ENCODE data around the gene PAWR. TPM values are rescaled to one million over a fixed set of nuclear protein-coding genes. Genes with fewer than 3 reads are reported as not detected.
"Not testable (repeated sequence)": the region's sequence is repeated elsewhere in the genome, so short reads cannot be mapped to it uniquely, and the experiment has no call there.

The PAWR gene
- total and polyA plus RNA-seq, 10 of the 15 experiments (the other 5 are each of a cell fraction or from before 2014, with no cell fraction given): 8.1 to 70.6 (median 24.2) TPM

DNA sequence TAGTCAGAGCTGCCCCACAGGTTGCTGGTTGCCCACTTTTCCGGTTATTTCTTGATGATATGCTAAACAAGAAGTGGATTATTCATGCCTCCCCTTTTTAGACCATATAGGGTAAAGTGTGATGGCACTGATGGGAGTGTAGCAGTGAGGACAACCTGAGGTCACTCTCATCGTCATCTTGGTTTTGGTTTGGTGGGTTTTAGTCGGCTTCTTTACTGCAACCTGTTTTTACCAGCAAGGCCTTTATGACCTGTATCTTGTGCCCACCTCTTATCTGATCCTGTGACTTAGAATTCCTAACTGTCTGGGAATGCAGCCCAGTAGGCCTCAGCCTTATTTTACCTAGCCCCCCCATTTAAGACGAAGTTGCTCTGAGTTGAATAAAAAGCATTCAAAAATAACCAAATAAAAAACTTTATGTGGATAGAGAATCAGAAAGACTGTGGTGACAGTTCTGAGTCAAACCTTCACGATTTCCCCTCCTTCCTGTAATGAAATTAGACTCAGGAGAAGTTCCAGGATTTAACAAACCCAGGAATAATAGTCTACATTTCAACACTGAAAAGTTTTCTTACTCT is 144.2 kb downstream of the PAWR start (continued):
- no peak for TF ChIP-seq EED (IDR thresholded peaks at IDR 0.05; ENCODE audit: low read depth)

DNA sequence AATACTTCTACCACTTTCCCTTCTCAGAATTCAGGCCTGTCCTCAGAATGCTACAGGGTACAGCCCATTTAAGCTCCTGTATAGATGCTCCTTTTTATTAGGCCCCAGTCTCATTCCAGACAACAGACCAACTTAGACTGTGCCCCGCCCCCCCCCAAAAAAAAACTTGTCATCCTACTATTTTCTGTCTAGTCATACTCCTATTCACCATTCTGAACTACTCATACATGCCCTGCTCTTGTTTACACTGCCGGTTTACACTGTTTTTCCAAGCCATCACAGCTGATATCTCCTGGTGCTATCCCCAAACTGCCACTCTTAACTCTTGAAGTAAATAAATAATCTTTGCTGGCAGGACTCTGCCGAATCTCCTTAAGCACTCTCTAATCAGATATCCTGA is 146.3 kb downstream of the PAWR start:
- FAIRE-seq; H3K79me2 ChIP-seq (ENCODE audit: control insufficient read depth, insufficient read depth, low read length); H3K4me2 ChIP-seq (ENCODE audit: control insufficient read depth, insufficient read depth); in situ Hi-C loops (cut with MboI); H3K36me3 ChIP-seq (ENCODE audit: control insufficient read depth in 2 of 2, insufficient read depth in 2 of 2, low read length in 1 of 2); intact Hi-C loops (cut with micrococcal nuclease; ENCODE audit: unreplicated experiment); SMC1A ChIA-PET (ENCODE audit: uncharacterized antibody, unreplicated experiment); H2AFZ ChIP-seq (ENCODE audit: control insufficient read depth, low read depth, low read length); POLR2A ChIA-PET; H4K20me1 ChIP-seq (ENCODE audit: control insufficient read depth, insufficient read depth); RAD21 ChIA-PET (ENCODE audit: unreplicated experiment); H3K4me3 ChIP-seq; H3K27me3 ChIP-seq (replicated peaks in 1 of 2; ENCODE audit: control insufficient read depth in 2 of 2, insufficient read depth in 2 of 2, low read length in 1 of 2); H3K9ac ChIP-seq (ENCODE audit: control insufficient read depth, insufficient read depth, low read length); ATAC-seq; H3K4me1 ChIP-seq (ENCODE audit: control insufficient read depth, insufficient read depth, low read length); DNase-seq (ENCODE audit: low read depth, low spot score); BruUV-seq (replicated peaks); CTCF ChIA-PET; H3K9me3 ChIP-seq (replicated peaks; ENCODE audit: control insufficient read depth, insufficient read depth, low read length); H3K27ac ChIP-seq (ENCODE audit: control insufficient read depth, insufficient read depth): not testable (repeated sequence)
- 82% methylated on average over 3 of the region's 3 CpGs for WGBS (ENCODE audit: insufficient coverage, insufficient replicate concordance, low lambda C conversion rate, missing lambda C conversion rate)

DNA sequence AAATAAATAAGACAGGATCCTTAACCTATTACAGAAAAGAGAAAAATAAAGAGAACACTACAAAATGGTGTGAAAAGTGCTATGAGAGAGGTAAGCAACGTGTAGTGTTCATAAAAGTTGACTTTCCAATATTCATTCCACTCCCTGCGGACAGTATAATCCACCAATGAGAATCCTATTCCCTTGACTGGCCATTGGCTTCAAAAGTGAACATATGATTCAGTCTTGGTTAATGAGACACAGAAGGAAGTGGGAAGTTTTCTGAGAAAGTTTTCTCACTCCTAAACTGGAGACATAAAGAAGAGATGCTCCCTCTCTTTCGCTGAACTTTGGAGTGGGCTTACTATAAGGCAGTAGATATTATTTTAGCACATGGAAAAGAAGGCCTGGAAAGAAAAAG is 153.1 kb downstream of the PAWR start:
- ChIA-PET CTCF (no interaction called here), SMC1A (ENCODE audit: uncharacterized antibody, unreplicated experiment) (interaction anchor here (1.0 kb wide), 1 partner anchor 649 kb away, joined by 3 read pairs; no protein-coding TSS in a partner anchor), POLR2A (no interaction called here), RAD21 (ENCODE audit: unreplicated experiment) (no interaction called here)
- no peak for ATAC-seq
- Histone ChIP-seq H3K4me3 (no peak overlapping the region), H3K27ac (ENCODE audit: control insufficient read depth, insufficient read depth) (no peak overlapping the region), H3K27me3 (replicated peaks in 1 of 2; ENCODE audit: control insufficient read depth in 2 of 2, insufficient read depth in 2 of 2, low read length in 1 of 2) (no peaks in the 10 kb centered on the region), H3K9me3 (replicated peaks; ENCODE audit: control insufficient read depth, insufficient read depth, low read length) (no peaks in the 10 kb centered on the region), H4K20me1 (ENCODE audit: control insufficient read depth, insufficient read depth) (no peaks in the 10 kb centered on the region), H3K4me1 (ENCODE audit: control insufficient read depth, insufficient read depth, low read length) (no peaks in the 10 kb centered on the region; the same call in 1 of the 2 replicates), H3K4me2 (ENCODE audit: control insufficient read depth, insufficient read depth) (no peak overlapping the region), H3K36me3 (ENCODE audit: control insufficient read depth in 2 of 2, insufficient read depth in 2 of 2, low read length in 1 of 2) (no peaks in the 10 kb centered on the region), H3K9ac (ENCODE audit: control insufficient read depth, insufficient read depth, low read length) (no peak overlapping the region), H3K79me2 (ENCODE audit: control insufficient read depth, insufficient read depth, low read length) (no peaks in the 10 kb centered on the region), H2AFZ (ENCODE audit: control insufficient read depth, low read depth, low read length) (no peak overlapping the region)
- 55% methylated on average over 3 of the region's 3 CpGs for WGBS (ENCODE audit: insufficient coverage, insufficient replicate concordance, low lambda C conversion rate, missing lambda C conversion rate)
- intact Hi-C loops (cut with micrococcal nuclease; ENCODE audit: unreplicated experiment) (no loop called here), in situ Hi-C loops (cut with MboI) (no loop called here)
- FAIRE-seq: no peak
- no TSS peak for BruUV-seq (replicated peaks)
- no peak for DNase-seq (ENCODE audit: low read depth, low spot score)
- TF ChIP-seq POU2F2 (IDR thresholded peaks at IDR 0.05; ENCODE audit: borderline replicate concordance, low read depth, low read length) (no peak), CHD2 (IDR thresholded peaks at IDR 0.05; ENCODE audit: borderline replicate concordance, low read depth, low read length) (no peak), ZBED1 (IDR thresholded peaks at IDR 0.05; ENCODE audit: borderline replicate concordance) (no peak), RAD21 (IDR thresholded peaks at IDR 0.05; ENCODE audit: insufficient read depth, low read depth, low read length) (no peak), MXI1 (IDR thresholded peaks at IDR 0.05; ENCODE audit: low read depth, low read length) (no peak), RAD51 (IDR thresholded peaks at IDR 0.05) (no peak), CBX3 (IDR thresholded peaks at IDR 0.05; ENCODE audit: borderline replicate concordance, low read depth) (no peak), BHLHE40 (IDR thresholded peaks at IDR 0.05; ENCODE audit: borderline replicate concordance in 1 of 2, low read depth in 2 of 2, low read length in 1 of 2) (no peak), CHD4 (IDR thresholded peaks at IDR 0.05) (no peak)
- TF ChIP-seq, protein P1, sequence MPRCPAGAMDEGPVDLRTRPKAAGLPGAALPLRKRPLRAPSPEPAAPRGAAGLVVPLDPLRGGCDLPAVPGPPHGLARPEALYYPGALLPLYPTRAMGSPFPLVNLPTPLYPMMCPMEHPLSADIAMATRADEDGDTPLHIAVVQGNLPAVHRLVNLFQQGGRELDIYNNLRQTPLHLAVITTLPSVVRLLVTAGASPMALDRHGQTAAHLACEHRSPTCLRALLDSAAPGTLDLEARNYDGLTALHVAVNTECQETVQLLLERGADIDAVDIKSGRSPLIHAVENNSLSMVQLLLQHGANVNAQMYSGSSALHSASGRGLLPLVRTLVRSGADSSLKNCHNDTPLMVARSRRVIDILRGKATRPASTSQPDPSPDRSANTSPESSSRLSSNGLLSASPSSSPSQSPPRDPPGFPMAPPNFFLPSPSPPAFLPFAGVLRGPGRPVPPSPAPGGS (IDR thresholded peaks at IDR 0.05; ENCODE audit: borderline replicate concordance, insufficient read depth, low read depth, low read length, poor library complexity, severe bottlenecking): no peak
- TF ChIP-seq, protein P2, sequence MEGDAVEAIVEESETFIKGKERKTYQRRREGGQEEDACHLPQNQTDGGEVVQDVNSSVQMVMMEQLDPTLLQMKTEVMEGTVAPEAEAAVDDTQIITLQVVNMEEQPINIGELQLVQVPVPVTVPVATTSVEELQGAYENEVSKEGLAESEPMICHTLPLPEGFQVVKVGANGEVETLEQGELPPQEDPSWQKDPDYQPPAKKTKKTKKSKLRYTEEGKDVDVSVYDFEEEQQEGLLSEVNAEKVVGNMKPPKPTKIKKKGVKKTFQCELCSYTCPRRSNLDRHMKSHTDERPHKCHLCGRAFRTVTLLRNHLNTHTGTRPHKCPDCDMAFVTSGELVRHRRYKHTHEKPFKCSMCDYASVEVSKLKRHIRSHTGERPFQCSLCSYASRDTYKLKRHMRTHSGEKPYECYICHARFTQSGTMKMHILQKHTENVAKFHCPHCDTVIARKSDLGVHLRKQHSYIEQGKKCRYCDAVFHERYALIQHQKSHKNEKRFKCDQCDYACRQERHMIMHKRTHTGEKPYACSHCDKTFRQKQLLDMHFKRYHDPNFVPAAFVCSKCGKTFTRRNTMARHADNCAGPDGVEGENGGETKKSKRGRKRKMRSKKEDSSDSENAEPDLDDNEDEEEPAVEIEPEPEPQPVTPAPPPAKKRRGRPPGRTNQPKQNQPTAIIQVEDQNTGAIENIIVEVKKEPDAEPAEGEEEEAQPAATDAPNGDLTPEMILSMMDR (IDR thresholded peaks at IDR 0.05 in 2 of 3, conservative IDR thresholded peaks at IDR 0.05 in 1 of 3; ENCODE audit: control insufficient read depth in 2 of 3, extremely low read depth in 1 of 3, insufficient read depth in 1 of 3, low read depth in 3 of 3, low read length in 3 of 3): no peak
